CD14-positive monocyte (primary cell): Measurements from ENCODE around the gene TMEM272. TPM values are rescaled to one million over a fixed set of nuclear protein-coding genes. Genes with fewer than 3 reads are reported as not detected.

Experiments used
- DNase-seq, 3 donors: peaks; one replicate each; pipeline ENCODE4 v3.0.0-alpha.2; 2011 to 2022
- H2AFZ ChIP-seq: 2 replicates; pipeline ENCODE4 v1.6.0; 2012; ENCODE audit warnings: mild to moderate bottlenecking, low read depth, low read length, inconsistent platforms; ENCODE audit not compliant: insufficient read depth, poor library complexity, severe bottlenecking
- H3K27ac ChIP-seq, 2 donors: 1 replicate in 1 of 2; 2 replicates in 1 of 2; pipeline ENCODE4 v1.5.1; 2012 to 2013; ENCODE audit warnings: low read length in 2 of 2, control low read depth in 1 of 2, inconsistent platforms in 1 of 2, low read depth in 1 of 2, mild to moderate bottlenecking in 1 of 2
- H3K27me3 ChIP-seq, 2 donors: one replicate each; pipeline versions ENCODE4 v1.6.0 to v1.6.1; 2011 to 2013; ENCODE audit warnings: low read length in 2 of 2; ENCODE audit not compliant: control insufficient read depth in 2 of 2, insufficient read depth in 2 of 2
- H3K36me3 ChIP-seq, 2 donors: replicated peaks in 1 of 2; 1 replicate in 1 of 2; 2 replicates in 1 of 2; pipeline versions ENCODE4 v1.5.1 to v1.6.1; 2012 to 2013; ENCODE audit warnings: low read length in 2 of 2, control low read depth in 1 of 2, inconsistent platforms in 1 of 2, mild to moderate bottlenecking in 1 of 2; ENCODE audit not compliant: insufficient read depth in 2 of 2, control insufficient read depth in 1 of 2
- H3K4me1 ChIP-seq, 2 donors: 1 replicate in 1 of 2; 2 replicates in 1 of 2; pipeline versions ENCODE4 v1.5.1 to v1.6.1; 2012 to 2013; ENCODE audit warnings: low read length in 2 of 2, control low read depth in 1 of 2, inconsistent platforms in 1 of 2, mild to moderate bottlenecking in 1 of 2, moderate library complexity in 1 of 2; ENCODE audit not compliant: insufficient read depth in 2 of 2, control insufficient read depth in 1 of 2
- H3K4me2 ChIP-seq: replicated peaks from 2 replicates; pipeline ENCODE3; 2012; ENCODE audit warnings: low read length, moderate library complexity, mild to moderate bottlenecking; ENCODE audit not compliant: poor library complexity, severe bottlenecking; ENCODE audit errors: extremely low read depth
- H3K4me3 ChIP-seq, 3 experiments: fragments of 200-600 bp in 1 of 3; sonication (generic) in 1 of 3; replicated peaks in 1 of 3; 1 replicate in 2 of 3; 2 replicates in 1 of 3; pipeline ENCODE4 v1.5.1; 2011 to 2013; ENCODE audit warnings: low read length in 3 of 3, mild to moderate bottlenecking in 3 of 3, control low read depth in 2 of 3, low read depth in 2 of 3, inconsistent platforms in 1 of 3, moderate library complexity in 1 of 3
- H3K79me2 ChIP-seq: 2 replicates; pipeline ENCODE4 v1.6.0; 2012; ENCODE audit warnings: mild to moderate bottlenecking, control low read depth, inconsistent platforms, low read length, moderate library complexity; ENCODE audit not compliant: insufficient read depth
- H3K9ac ChIP-seq: 2 replicates; pipeline ENCODE4 v1.6.0; 2017; ENCODE audit warnings: low read length, mild to moderate bottlenecking; ENCODE audit not compliant: insufficient read depth, poor library complexity, severe bottlenecking
- H3K9me3 ChIP-seq, 2 donors: replicated peaks in 1 of 2; 1 replicate in 1 of 2; 2 replicates in 1 of 2; pipeline versions ENCODE4 v1.5.1 to v1.6.1; 2012 to 2013; ENCODE audit warnings: low read length in 2 of 2, control low read depth in 1 of 2; ENCODE audit not compliant: control insufficient read depth in 1 of 2, insufficient read depth in 1 of 2
- H4K20me1 ChIP-seq: 2 replicates; pipeline ENCODE4 v1.6.0; 2012; ENCODE audit warnings: mild to moderate bottlenecking, low read length, control low read depth, moderate library complexity; ENCODE audit not compliant: insufficient read depth
- H3K27ac Mint-ChIP-seq, 7 donors: one replicate each; pipeline ENCODE4 v1.8.0; 2020; ENCODE audit warnings: mild to moderate bottlenecking in 7 of 7, mixed read lengths in 7 of 7, moderate library complexity in 6 of 7, inconsistent platforms in 2 of 7
- H3K27me3 Mint-ChIP-seq, 3 donors: one replicate each; pipeline ENCODE4 v1.8.0; 2021 to 2022; ENCODE audit warnings: low read depth in 3 of 3, mild to moderate bottlenecking in 3 of 3, mixed read lengths in 3 of 3, moderate library complexity in 3 of 3, inconsistent platforms in 1 of 3
- H3K36me3 Mint-ChIP-seq, 2 donors: one replicate each; pipeline ENCODE4 v1.8.0; 2020; ENCODE audit warnings: mixed read lengths in 2 of 2, inconsistent platforms in 1 of 2, mild to moderate bottlenecking in 1 of 2
- H3K4me1 Mint-ChIP-seq: one replicate; pipeline ENCODE4 v1.8.0; 2020; ENCODE audit warnings: mild to moderate bottlenecking, mixed read lengths
- H3K4me3 Mint-ChIP-seq, 2 donors: one replicate each; pipeline ENCODE4 v1.8.0; 2020; ENCODE audit warnings: mild to moderate bottlenecking in 2 of 2, mixed read lengths in 2 of 2, moderate library complexity in 1 of 2
- H3K9me3 Mint-ChIP-seq, 7 donors: one replicate each; pipeline ENCODE4 v1.8.0; 2020 to 2022; ENCODE audit warnings: mixed read lengths in 7 of 7, mild to moderate bottlenecking in 6 of 7, moderate library complexity in 6 of 7, inconsistent platforms in 2 of 7
- CTCF ChIP-seq: fragments of 200-600 bp; IDR thresholded peaks from one replicate; pipeline ENCODE4 v1.8.0; 2022; ENCODE audit warnings: antibody characterized with exemption, mild to moderate bottlenecking
- WGBS: methylation state at CpG from one replicate; pipeline ENCODE4 v1.1.5; 2013; ENCODE audit warnings: missing lambda C conversion rate; ENCODE audit not compliant: insufficient coverage; 5-methylcytosine and 5-hydroxymethylcytosine counted together
- intact Hi-C, 2 donors: fragments of 100-400 bp; cut with micrococcal nuclease; formaldehyde crosslinking; loops; one replicate each; pipeline versions ENCODE4 v1.15.0 to v1.15.1; 2023
- polyA plus RNA-seq, 3 donors: library from polyadenylated mRNA; depleted of rRNA in 1 of 3; unstranded in 2 of 3; stranded (reverse) in 1 of 3; fragments of 300-500 nt in 2 of 3; fragments of >200 nt in 1 of 3; fragmentation: Illumina TruSeq in 2 of 3; gene quantifications; 1 replicate in 2 of 3; 2 replicates in 1 of 3; pipeline ENCODE4 v1.2.3, GENCODE V29; 2012 to 2021

The TMEM272 gene
- polyA plus RNA-seq, 3 donors: 0.07 TPM; not detected in 2

- Histone ChIP-seq H3K4me2 (no peak overlapping the region), H4K20me1 (no peaks in the 10 kb centered on the region), H3K27me3 (peaks cover 0 to 7% of the 10 kb centered on the region in 2 donors), H2AFZ (no peak overlapping the region), H3K79me2 (no peaks in the 10 kb centered on the region), H3K4me1 (peaks cover 27 to 30% of the 10 kb centered on the region in 2 donors), H3K27ac (no peak overlapping the region), H3K36me3 (no peaks in the 10 kb centered on the region), H3K4me3 (no peak overlapping the region), H3K9ac (no peak overlapping the region), H3K9me3 (no peaks in the 10 kb centered on the region)
- peaks cover 32% of the 10 kb centered on the region for H3K4me1 Mint-ChIP-seq
- whole genome bisulfite sequencing: 91% methylated on average over 12 of the region's 12 CpGs
- no peak overlapping the region for H3K4me3 Mint-ChIP-seq
- peaks cover 24 to 33% of the 10 kb centered on the region in 2 donors for H3K36me3 Mint-ChIP-seq
- intact Hi-C loops: loop anchor here in 1 of 2 donors (10.0 kb wide), 1 partner anchor 46 kb away; the partner anchor contains the start of gene TMEM272
- peaks cover 4 to 29% (median 24%) of the 10 kb centered on the region in 3 donors for H3K27me3 Mint-ChIP-seq
- peak overlapping the region in 1 of 7 donors; percentile 46 for H3K27ac Mint-ChIP-seq
- no peak for TF ChIP-seq CTCF
- peaks cover 0 to 2% (median 0%) of the 10 kb centered on the region in 7 donors for H3K9me3 Mint-ChIP-seq
- DNase-seq: no peak
These were observed 45.7 kb downstream of the TMEM272 start for GRCh38 chr13:51799261-51799660.

DNA sequence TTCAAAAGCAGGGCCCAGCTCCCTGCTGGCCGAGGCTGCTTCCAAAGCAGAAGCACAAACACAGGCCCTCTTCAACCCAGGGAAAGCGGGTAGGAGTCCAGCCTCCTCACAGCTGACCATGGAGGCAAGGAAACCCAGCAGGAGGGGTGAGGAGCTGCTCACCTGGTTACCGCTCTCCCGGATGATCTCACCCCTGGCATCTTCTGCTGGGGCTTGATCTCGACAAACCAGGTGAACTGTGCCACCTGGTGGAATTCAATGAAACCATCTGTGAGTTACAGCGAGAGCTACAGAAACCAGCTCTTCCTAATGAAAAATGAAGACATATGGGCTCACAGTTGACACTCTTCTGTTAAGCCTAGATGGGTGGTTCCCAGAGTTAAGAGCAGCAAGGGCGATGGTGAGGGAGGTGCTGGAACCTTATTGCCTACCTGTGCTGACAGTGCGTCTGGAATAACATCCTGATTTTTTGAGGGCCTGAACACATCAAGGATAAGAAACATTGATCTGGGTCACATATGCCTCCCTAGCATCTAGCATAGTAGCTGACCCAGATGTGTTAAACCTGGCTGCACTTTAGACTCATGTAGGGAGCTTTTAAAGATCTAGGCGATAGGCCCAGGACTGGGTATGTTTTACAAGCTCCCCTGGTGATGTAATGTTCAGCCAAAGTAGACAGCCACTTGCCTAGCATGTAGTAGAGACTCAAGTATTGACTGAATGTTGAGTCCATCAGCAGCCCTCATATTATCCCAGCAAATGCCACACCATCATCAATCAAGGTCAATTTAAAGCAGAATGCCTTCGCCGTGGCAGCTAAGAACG, 47.1 kb downstream of the TMEM272 start:
- Mint-ChIP-seq H3K27me3 (peaks cover 6 to 29% (median 24%) of the 10 kb centered on the region in 3 donors), H3K36me3 (peaks cover 29 to 36% of the 10 kb centered on the region in 2 donors), H3K27ac (peak overlapping the region in 2 of 7 donors; percentile 22 to 30), H3K4me1 (peaks cover 38% of the 10 kb centered on the region), H3K4me3 (no peak overlapping the region), H3K9me3 (peaks cover 0 to 2% (median 0%) of the 10 kb centered on the region in 7 donors)
- Histone ChIP-seq H4K20me1 (no peaks in the 10 kb centered on the region), H3K4me3 (no peak overlapping the region), H3K27me3 (peaks cover 0 to 7% of the 10 kb centered on the region in 2 donors), H3K36me3 (no peaks in the 10 kb centered on the region), H2AFZ (no peak overlapping the region), H3K9me3 (no peaks in the 10 kb centered on the region), H3K4me1 (peaks cover 33 to 34% of the 10 kb centered on the region in 2 donors), H3K27ac (no peak overlapping the region), H3K9ac (no peak overlapping the region), H3K4me2 (no peak overlapping the region), H3K79me2 (no peaks in the 10 kb centered on the region)
- intact Hi-C loops: loop anchor here in 1 of 2 donors (10.0 kb wide), 1 partner anchor 47 kb away; the partner anchor contains the start of gene TMEM272
- DNase-seq: no peak
- TF ChIP-seq CTCF: no peak
- 88% methylated on average over 6 of the region's 12 CpGs for WGBS
